ENCODE measurements around the gene SNAI3. TPM values are rescaled to one million over a fixed set of nuclear protein-coding genes. Genes with fewer than 3 reads are reported as not detected.
A peak's percentile ranks its signal among the peaks of the same experiment; 100 is the strongest.

The SNAI3 gene
- total RNA-seq, 1 experiment from 2014 or later: 9.1 TPM

DNA sequence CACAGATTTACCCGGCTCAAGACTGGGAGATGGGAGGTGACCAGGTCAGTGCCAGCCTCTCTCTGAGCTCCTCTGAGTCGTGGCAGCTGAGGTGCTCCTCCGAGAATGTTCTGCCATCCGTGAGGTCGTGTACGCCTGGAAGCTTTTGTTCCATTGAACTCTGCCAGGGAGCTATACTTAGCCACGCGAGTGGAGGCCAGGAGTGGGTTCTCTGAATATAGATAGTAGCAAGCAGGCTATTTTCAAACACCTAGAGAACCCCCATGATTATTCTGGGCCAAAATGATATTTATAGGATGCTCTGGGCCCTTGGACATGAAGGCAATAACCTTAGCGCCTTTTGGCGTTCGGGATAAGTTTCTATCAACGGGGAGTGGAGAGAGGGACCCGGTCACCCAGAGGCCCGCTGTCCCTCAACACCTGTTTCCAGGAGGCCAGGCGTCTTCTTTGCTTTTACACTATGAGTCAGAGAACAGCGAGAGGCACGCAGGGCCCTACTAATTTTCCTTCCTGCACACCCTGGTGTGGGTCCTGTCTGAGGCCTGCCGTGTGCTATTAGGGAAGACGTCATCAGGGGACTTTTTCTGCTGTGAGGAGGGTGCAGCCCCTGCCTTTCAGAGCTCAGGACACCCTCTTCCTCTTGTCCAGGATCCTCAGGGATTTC, 12.5 kb downstream of the SNAI3 start:
- Mint-ChIP-seq H3K4me1 (no peaks in the 10 kb centered on the region; the same call in 1 of the 2 replicates), H3K4me3 (no peak overlapping the region), H3K27ac (no peak overlapping the region), H3K36me3 (peaks cover under 1% of the 10 kb centered on the region), H3K27me3 (ENCODE audit: low read depth) (no peaks in the 10 kb centered on the region), H3K9me3 (no peaks in the 10 kb centered on the region; the same call in 1 of the 2 replicates)
- CTCF ChIA-PET: interaction anchor here (1.3 to 8.4 kb wide), 5 partner anchors 13 to 114 kb away, joined by 5 to 111 read pairs (median 19); partner anchors contain the start of genes IL17C and SNAI3
- POLR2A ChIA-PET: no interaction called here
- TF ChIP-seq, protein P1, sequence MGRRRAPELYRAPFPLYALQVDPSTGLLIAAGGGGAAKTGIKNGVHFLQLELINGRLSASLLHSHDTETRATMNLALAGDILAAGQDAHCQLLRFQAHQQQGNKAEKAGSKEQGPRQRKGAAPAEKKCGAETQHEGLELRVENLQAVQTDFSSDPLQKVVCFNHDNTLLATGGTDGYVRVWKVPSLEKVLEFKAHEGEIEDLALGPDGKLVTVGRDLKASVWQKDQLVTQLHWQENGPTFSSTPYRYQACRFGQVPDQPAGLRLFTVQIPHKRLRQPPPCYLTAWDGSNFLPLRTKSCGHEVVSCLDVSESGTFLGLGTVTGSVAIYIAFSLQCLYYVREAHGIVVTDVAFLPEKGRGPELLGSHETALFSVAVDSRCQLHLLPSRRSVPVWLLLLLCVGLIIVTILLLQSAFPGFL (CRISPR knock-in tag; IDR thresholded peaks at IDR 0.05; ENCODE audit: borderline replicate concordance): no peak
- ATAC-seq (no peak), DNase-seq (ENCODE audit: low spot score) (no peak)

DNA sequence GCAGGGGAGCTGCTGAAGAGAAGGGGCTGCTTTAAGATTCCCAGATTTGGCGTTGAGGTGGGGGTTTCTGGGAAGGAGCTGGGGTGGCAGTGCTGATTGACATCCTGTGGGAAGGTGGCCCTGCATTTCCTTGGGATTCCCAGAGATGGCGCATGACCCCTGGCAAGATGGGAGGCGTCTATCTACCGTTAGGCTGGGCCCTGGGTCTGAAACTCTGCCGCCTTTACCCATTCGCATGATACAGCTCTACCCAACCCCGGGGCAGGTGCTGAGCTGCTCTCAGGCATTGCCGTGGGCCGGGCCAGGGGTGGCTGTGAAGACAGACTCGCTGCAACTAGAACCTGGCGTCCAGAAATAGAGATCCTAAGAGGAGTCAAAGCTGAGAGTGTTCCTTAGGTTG, 13.5 kb downstream of the SNAI3 start:
- ChIA-PET POLR2A (no interaction called here), CTCF (interaction anchor here (0.8 to 8.4 kb wide), 38 partner anchors 9 to 498 kb away, joined by 3 to 111 read pairs (median 5); partner anchors contain the start of genes CDH15, CTU2, CYBA and IL17C)
- Mint-ChIP-seq H3K9me3 (peaks cover 7% of the 10 kb centered on the region), H3K4me1 (no peaks in the 10 kb centered on the region; the same call in 1 of the 2 replicates), H3K36me3 (peaks cover 7% of the 10 kb centered on the region), H3K4me3 (no peak overlapping the region), H3K27ac (peak overlapping the region; percentile 49; the same call in 1 of the 2 replicates), H3K27me3 (ENCODE audit: low read depth) (no peaks in the 10 kb centered on the region)
- peak; percentile 98 for ATAC-seq
- TF ChIP-seq OVOL2 (CRISPR knock-in tag; IDR thresholded peaks at IDR 0.05; ENCODE audit: borderline replicate concordance): no peak
- no peak for TF ChIP-seq ZMAT4 (CRISPR knock-in tag; IDR thresholded peaks at IDR 0.05)
- TF ChIP-seq, protein P1 (CRISPR knock-in tag; IDR thresholded peaks at IDR 0.05; ENCODE audit: borderline replicate concordance): no peak
- TF ChIP-seq ZNF317 (CRISPR knock-in tag; IDR thresholded peaks at IDR 0.05; ENCODE audit: borderline replicate concordance, low read depth): no peak
- DNase-seq (ENCODE audit: low spot score): peak; percentile 80

DNA sequence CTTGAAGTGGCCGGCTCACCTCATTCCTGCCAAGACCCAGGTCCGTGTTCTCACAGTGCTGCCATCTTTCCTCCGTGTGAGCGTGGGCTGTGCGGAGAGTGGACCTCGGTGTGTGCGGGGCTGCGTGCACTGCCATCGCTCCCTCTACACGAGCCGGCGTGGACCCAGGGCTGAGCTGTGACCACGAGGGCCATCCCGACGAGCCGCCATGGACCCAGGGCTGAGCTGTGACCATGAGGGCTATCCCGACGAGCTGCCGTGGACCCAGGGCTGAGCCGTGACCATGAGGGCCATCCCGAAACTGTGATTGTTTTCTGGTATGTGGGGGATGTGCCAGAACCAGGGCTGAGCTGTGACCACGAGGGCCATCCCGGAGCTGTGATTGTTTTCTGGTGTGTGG, 14.5 kb downstream of the SNAI3 start:
- H3K9me3 Mint-ChIP-seq: peaks cover 7% of the 10 kb centered on the region
- POLR2A ChIA-PET: no interaction called here
- ATAC-seq (no peak), DNase-seq (ENCODE audit: low spot score) (no peak)
- TF ChIP-seq ZMAT4 (CRISPR knock-in tag; IDR thresholded peaks at IDR 0.05) (no peak), ZNF396 (CRISPR knock-in tag; IDR thresholded peaks at IDR 0.05; ENCODE audit: borderline replicate concordance) (no peak), NR1H2 (CRISPR knock-in tag; IDR thresholded peaks at IDR 0.05) (no peak), NR2C2 (CRISPR knock-in tag; IDR thresholded peaks at IDR 0.05) (no peak), TCF7 (CRISPR knock-in tag; IDR thresholded peaks at IDR 0.05; ENCODE audit: low read depth) (no peak)
- TF ChIP-seq, protein P2, sequence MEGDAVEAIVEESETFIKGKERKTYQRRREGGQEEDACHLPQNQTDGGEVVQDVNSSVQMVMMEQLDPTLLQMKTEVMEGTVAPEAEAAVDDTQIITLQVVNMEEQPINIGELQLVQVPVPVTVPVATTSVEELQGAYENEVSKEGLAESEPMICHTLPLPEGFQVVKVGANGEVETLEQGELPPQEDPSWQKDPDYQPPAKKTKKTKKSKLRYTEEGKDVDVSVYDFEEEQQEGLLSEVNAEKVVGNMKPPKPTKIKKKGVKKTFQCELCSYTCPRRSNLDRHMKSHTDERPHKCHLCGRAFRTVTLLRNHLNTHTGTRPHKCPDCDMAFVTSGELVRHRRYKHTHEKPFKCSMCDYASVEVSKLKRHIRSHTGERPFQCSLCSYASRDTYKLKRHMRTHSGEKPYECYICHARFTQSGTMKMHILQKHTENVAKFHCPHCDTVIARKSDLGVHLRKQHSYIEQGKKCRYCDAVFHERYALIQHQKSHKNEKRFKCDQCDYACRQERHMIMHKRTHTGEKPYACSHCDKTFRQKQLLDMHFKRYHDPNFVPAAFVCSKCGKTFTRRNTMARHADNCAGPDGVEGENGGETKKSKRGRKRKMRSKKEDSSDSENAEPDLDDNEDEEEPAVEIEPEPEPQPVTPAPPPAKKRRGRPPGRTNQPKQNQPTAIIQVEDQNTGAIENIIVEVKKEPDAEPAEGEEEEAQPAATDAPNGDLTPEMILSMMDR (IDR thresholded peaks at IDR 0.05): no peak
- TF ChIP-seq, protein P3, sequence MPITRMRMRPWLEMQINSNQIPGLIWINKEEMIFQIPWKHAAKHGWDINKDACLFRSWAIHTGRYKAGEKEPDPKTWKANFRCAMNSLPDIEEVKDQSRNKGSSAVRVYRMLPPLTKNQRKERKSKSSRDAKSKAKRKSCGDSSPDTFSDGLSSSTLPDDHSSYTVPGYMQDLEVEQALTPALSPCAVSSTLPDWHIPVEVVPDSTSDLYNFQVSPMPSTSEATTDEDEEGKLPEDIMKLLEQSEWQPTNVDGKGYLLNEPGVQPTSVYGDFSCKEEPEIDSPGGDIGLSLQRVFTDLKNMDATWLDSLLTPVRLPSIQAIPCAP (CRISPR knock-in tag; IDR thresholded peaks at IDR 0.05): no peak
- H3K36me3 Mint-ChIP-seq: peaks cover 12% of the 10 kb centered on the region
- no peaks in the 10 kb centered on the region for H3K27me3 Mint-ChIP-seq (ENCODE audit: low read depth)
- H3K27ac Mint-ChIP-seq: 0 out of 2 replicates have a peak overlapping the region, but pooled peaks have one; percentile 16
- CTCF ChIA-PET: interaction anchor here (1.2 to 8.4 kb wide), 21 partner anchors 8 to 113 kb away, joined by 3 to 111 read pairs (median 9); partner anchors contain the start of genes CTU2, CYBA, IL17C and MVD
- peaks cover 2% of the 10 kb centered on the region; the same call in 1 of the 2 replicates for H3K4me1 Mint-ChIP-seq
- H3K4me3 Mint-ChIP-seq: no peak overlapping the region
